Caco-2 (cell line): ENCODE data around the gene BCL2L12. TPM values are rescaled to one million over a fixed set of nuclear protein-coding genes. Genes with fewer than 3 reads are reported as not detected.

Experiments
- BruUV-seq: library from RNA; stranded (reverse); fragments of 400-500 nt; replicated peaks from 2 replicates; lab custom pipeline; 2021; lab: Mats Ljungman, UMichigan
- CTCF ChIA-PET: fragments of 300-600 bp; sonication (Branson Sonifier 250); formaldehyde crosslinking; loops from one replicate; lab custom pipeline; 2022; ENCODE audit warnings: antibody characterized with exemption; lab: Charles Lee
- POLR2A ChIA-PET: fragments of 300-600 bp; sonication (Branson Sonifier 250); formaldehyde crosslinking; loops from one replicate; lab custom pipeline; 2022; ENCODE audit warnings: antibody characterized with exemption; lab: Charles Lee
- DNase-seq, 2 experiments: peaks; one replicate each; pipeline versions ENCODE4 v3.0.0 to v3.0.0-alpha.2; 2020 to 2022
- H3K27me3 ChIP-seq: replicated peaks from 2 replicates; pipeline ENCODE4 v1.6.0; 2011; ENCODE audit warnings: low read length; ENCODE audit not compliant: control insufficient read depth, insufficient read depth
- H3K36me3 ChIP-seq: 2 replicates; pipeline ENCODE4 v1.5.1; 2011; ENCODE audit warnings: low read length; ENCODE audit not compliant: control insufficient read depth, insufficient read depth
- H3K4me1 ChIP-seq: fragments of 250-450 bp; sonication (Bioruptor Pico); 2 replicates; pipeline ENCODE4 v1.5.1; 2020; ENCODE audit warnings: mild to moderate bottlenecking
- H3K4me3 ChIP-seq: 2 replicates; pipeline ENCODE4 v1.5.1; 2011; ENCODE audit warnings: low read depth, mild to moderate bottlenecking, control low read depth, low read length
- H3K9me3 ChIP-seq: fragments of 250-450 bp; sonication (Bioruptor Pico); 2 replicates; pipeline ENCODE4 v1.5.1; 2020; ENCODE audit warnings: mild to moderate bottlenecking, moderate library complexity
- H3K27ac Mint-ChIP-seq: one replicate; pipeline ENCODE4 v1.8.0; 2022; ENCODE audit warnings: mixed read lengths; ENCODE audit not compliant: unreplicated experiment
- H3K27me3 Mint-ChIP-seq: one replicate; pipeline ENCODE4 v1.8.0; 2022; ENCODE audit warnings: mixed read lengths; ENCODE audit not compliant: insufficient read depth, unreplicated experiment
- H3K36me3 Mint-ChIP-seq: one replicate; pipeline ENCODE4 v1.8.0; 2022; ENCODE audit warnings: mild to moderate bottlenecking, mixed read lengths; ENCODE audit not compliant: insufficient read depth, unreplicated experiment
- H3K4me1 Mint-ChIP-seq: one replicate; pipeline ENCODE4 v1.8.0; 2022; ENCODE audit warnings: low read depth, mixed read lengths; ENCODE audit not compliant: unreplicated experiment
- H3K4me3 Mint-ChIP-seq: one replicate; pipeline ENCODE4 v1.8.0; 2022; ENCODE audit warnings: mild to moderate bottlenecking, moderate library complexity, mixed read lengths; ENCODE audit not compliant: unreplicated experiment
- H3K9me3 Mint-ChIP-seq: one replicate; pipeline ENCODE4 v1.8.0; 2022; ENCODE audit warnings: mixed read lengths; ENCODE audit not compliant: unreplicated experiment
- CTCF ChIP-seq, 2 experiments: fragments of 200-600 bp in 1 of 2; IDR thresholded peaks; 1 replicate in 1 of 2; 2 replicates in 1 of 2; pipeline versions ENCODE4 v1.5.1 to v1.8.0; 2011 to 2022; ENCODE audit warnings: antibody characterized with exemption in 1 of 2, control low read depth in 1 of 2, inconsistent platforms in 1 of 2, low read depth in 1 of 2, low read length in 1 of 2, mild to moderate bottlenecking in 1 of 2, moderate library complexity in 1 of 2; ENCODE audit not compliant: insufficient read depth in 1 of 2, severe bottlenecking in 1 of 2, unreplicated experiment in 1 of 2
- intact Hi-C: fragments of 100-400 bp; cut with micrococcal nuclease; formaldehyde crosslinking; loops from one replicate; pipeline ENCODE4 v1.10.0; 2022; ENCODE audit not compliant: unreplicated experiment
- total RNA-seq: library from RNA; stranded (reverse); gene quantifications from 2 replicates; pipeline ENCODE4 v1.2.3, GENCODE V29; 2022

Gene BCL2L12
- total RNA-seq, 1 experiment from 2014 or later, result 111 TPM

- CTCF ChIA-PET, result interaction anchor here (1.1 kb wide), 1 partner anchor 53 kb away, joined by 3 read pairs; no protein-coding TSS in a partner anchor
- intact Hi-C loops, result no loop called here
- POLR2A ChIA-PET, result interaction anchor here (0.6 kb wide), 1 partner anchor 658 kb away, joined by 3 read pairs; no protein-coding TSS in a partner anchor
- peaks cover 4% of the 10 kb centered on the region for H3K36me3 ChIP-seq
- Mint-ChIP-seq H3K36me3 (peaks cover 97% of the 10 kb centered on the region), H3K27ac (no peak overlapping the region), H3K9me3 (no peaks in the 10 kb centered on the region), H3K4me3 (no peak overlapping the region), H3K27me3 (no peaks in the 10 kb centered on the region), H3K4me1 (peaks cover 14% of the 10 kb centered on the region)
- no peaks in the 10 kb centered on the region for H3K4me1 ChIP-seq
- H3K27me3 ChIP-seq, result no peaks in the 10 kb centered on the region
- no peak for DNase-seq
- no peak overlapping the region for H3K4me3 ChIP-seq
- TF ChIP-seq CTCF (IDR thresholded peaks at IDR 0.05; ENCODE audit: insufficient read depth in 1 of 2, low read depth in 1 of 2, low read length in 1 of 2, severe bottlenecking in 1 of 2, unreplicated experiment in 1 of 2), result no peak
- no TSS peak for BruUV-seq
- no peaks in the 10 kb centered on the region for H3K9me3 ChIP-seq
Measured at GRCh38 chr19:49687150-49687549, 21.4 kb downstream of the BCL2L12 start.

- no peak overlapping the region for H3K4me3 Mint-ChIP-seq
Measured at GRCh38 chr19:49687566-49688316, 22.0 kb downstream of the BCL2L12 start.

More at GRCh38 chr19:49687566-49688316, 22.0 kb downstream of the BCL2L12 start:
- ChIA-PET CTCF (interaction anchor here (1.1 kb wide), 1 partner anchor 53 kb away, joined by 3 read pairs; no protein-coding TSS in a partner anchor), POLR2A (no interaction called here)
- H3K36me3 ChIP-seq, result peaks cover 3% of the 10 kb centered on the region; the same call in 1 of the 2 replicates
- Mint-ChIP-seq H3K9me3 (no peaks in the 10 kb centered on the region), H3K27ac (no peak overlapping the region), H3K27me3 (no peaks in the 10 kb centered on the region), H3K4me1 (peaks cover 14% of the 10 kb centered on the region), H3K36me3 (peaks cover 97% of the 10 kb centered on the region)
- BruUV-seq, result no TSS peak
- no peak for TF ChIP-seq CTCF (IDR thresholded peaks at IDR 0.05; ENCODE audit: insufficient read depth in 1 of 2, low read depth in 1 of 2, low read length in 1 of 2, severe bottlenecking in 1 of 2, unreplicated experiment in 1 of 2)
- H3K27me3 ChIP-seq, result no peaks in the 10 kb centered on the region
- intact Hi-C loops, result no loop called here
- H3K4me1 ChIP-seq, result no peaks in the 10 kb centered on the region
- no peak for DNase-seq
- no peaks in the 10 kb centered on the region for H3K9me3 ChIP-seq
- no peak overlapping the region for H3K4me3 ChIP-seq
